Measurements from ENCODE around the gene NBPF3.
"Not testable (repeated sequence)": the region's sequence is repeated elsewhere in the genome, so short reads cannot be mapped to it uniquely, and the experiment has no call there.

NBPF3 gene

DNA sequence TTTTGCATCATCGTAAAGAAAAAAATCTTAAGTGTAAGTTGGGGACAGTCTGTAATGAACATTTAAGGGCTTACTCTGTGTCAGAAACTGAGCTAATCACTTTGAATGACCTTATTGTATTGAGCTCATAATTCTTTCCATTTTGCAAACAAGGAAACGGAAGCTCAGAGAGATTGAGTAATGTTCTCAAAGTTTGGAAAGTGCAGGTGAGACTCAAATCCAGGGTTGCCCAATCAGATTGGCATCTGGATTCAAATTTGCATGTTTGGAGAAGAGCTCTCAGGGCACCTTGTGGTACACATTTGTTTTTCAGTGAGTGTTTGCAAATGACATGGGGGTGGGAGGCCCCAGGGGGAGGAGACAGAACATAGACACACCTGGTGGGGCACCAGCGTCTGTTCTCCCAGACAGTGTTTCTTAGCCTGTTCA is 77.2 kb downstream of the NBPF3 start:
- no peak for DNase-seq (ENCODE audit: low read depth in 2 of 2, low spot score in 1 of 2)

GRCh38 chr1:21517660-21518480 is 77.9 kb downstream of the NBPF3 start:
- no peak for DNase-seq (ENCODE audit: low read depth in 2 of 2, low spot score in 1 of 2)

DNA sequence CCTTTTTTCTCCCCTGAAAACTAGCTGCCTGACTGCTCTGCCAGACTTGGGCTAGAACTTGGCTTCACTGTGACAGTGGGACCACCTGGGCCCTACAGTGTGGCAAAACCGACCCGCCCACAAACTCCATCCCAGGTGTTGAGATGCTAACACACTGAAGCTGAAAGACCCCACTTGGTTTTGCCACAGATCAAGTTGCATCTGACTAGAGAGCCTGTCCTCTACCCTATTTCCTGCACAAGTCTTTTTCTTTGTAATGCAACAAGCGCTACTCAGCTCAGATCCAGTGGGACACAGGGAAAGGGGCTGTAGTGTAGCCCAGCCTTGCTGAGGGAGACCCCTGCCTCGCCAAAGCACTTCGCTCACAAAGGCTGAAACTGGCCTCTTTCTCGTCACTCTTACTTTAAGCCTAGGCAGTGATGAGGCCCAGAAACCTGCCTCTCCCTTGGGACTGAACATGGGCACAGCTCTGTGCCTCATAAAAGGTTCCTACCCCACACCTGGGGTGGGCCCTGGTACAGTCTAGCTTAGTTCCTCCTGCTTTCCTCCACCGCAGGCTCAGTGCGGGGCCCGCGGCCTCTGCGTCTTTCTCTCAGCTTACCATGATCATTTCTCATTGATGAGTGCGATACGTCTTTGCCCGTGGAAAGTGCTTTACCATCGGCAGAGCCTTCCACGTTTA is 79.0 kb downstream of the NBPF3 start:
- DNase-seq (ENCODE audit: low read depth in 2 of 2, low spot score in 1 of 2), result no peak

GRCh38 chr1:21519486-21520070 is 79.6 kb downstream of the NBPF3 start:
- DNase-seq (ENCODE audit: low read depth in 2 of 2, low spot score in 1 of 2), result not testable (repeated sequence)

DNA sequence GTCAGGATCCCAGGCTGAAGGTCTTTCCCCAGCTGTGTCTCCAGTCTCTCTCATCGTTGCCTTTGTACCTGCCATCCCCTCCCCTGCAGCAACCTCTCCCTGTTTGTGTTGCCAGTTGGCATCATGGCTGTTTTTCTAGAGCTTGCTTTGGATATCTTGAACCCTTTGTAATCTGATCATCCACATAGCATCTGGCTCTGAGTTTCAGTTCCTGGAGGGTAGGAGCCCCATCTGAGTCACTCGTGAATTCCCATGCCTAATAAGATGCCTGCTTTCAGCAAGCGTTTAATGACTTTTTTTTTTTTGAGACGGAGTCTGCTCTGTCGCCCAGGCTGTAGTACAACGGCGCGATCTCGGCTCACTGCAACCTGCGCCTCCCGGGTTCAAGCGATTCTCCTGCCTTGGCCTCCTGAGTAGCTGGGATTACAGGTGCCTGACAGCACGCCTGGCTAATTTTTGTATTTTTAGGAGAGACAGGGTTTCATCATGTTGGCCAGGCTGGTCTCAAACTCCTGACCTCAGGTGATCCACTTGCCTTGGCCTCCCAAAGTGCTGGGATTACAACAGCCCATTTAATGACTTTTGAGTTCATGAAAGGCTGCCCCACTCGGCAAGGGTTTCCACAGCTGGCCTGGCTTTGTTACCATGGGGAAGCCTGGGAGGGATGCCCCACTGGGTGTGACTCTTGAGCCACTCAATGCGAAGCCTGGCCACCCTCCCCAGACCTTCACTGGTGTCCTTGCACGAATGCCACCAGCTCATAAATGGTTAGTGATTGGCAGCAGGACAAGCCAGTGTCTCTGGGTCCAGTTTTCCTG is 81.2 kb downstream of the NBPF3 start:
- no peak for DNase-seq (ENCODE audit: low read depth in 2 of 2, low spot score in 1 of 2)

DNA sequence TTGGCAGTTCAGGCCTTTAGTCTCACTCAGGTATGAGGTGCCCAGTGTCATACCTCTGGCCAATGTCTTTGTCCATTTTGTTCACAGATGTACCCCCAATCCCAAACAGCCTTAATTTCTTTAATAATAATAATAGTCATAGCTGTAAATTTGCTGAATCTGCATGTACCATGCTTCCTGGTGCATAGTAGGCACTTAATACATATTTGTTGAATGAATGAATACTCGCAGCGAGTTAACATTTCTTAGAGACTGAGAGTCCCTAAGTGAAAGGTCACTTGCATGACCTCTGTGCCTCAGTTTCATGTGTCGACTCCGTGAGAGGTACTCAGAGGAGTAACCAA is 81.8 kb downstream of the NBPF3 start:
- no peak for DNase-seq (ENCODE audit: low read depth in 2 of 2, low spot score in 1 of 2)

DNA sequence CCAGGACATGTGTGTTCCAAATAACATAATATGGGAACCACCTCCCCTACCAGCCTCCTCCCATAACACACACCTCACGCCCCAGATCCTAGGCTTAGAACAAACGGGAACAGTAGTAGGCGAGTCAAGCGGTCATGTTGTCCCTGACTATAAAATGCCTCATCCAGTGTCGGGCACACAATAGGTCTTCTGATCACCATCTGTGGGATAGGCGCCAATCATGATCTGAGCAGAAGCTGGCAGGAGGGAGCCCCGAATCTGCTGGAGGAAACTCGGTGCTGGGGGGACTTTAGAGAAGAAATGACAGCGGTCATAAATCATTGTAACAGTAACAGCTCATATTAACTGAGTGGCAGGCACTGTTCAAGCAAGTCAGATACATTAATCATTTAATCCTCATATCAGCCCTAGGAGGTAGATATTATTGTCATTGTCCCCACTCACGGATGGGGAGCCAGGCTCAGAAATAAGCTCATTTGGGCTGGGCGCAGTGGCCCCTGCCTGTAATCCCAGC is 82.6 kb downstream of the NBPF3 start:
- DNase-seq (ENCODE audit: low read depth in 2 of 2, low spot score in 1 of 2), result no peak

DNA sequence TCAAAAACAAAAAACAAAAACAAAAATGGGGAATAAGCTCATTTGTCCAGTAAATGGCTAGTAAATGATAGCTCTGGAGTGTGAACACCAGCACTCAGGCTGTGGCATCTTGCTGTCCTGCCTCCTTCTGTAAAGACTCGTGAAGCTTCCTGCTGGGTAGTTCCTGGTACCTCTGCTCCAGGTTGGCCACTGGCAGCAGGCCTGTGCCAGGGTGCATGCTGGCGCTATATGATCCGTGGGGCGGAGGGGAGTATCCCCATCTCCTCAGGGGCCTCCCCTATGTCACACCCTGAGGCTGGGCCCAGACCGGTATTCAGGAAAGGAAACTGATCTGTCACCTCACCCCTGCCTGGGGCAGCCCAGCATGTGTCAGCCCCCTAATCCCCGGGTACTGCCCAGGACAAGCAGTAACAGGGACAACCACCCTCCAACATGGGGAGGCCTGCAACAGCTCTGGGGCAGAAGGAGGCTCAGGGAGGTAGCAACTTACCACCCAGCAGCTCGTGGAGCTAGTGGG is 83.4 kb downstream of the NBPF3 start:
- DNase-seq (ENCODE audit: low read depth in 2 of 2, low spot score in 1 of 2), result no peak

DNA sequence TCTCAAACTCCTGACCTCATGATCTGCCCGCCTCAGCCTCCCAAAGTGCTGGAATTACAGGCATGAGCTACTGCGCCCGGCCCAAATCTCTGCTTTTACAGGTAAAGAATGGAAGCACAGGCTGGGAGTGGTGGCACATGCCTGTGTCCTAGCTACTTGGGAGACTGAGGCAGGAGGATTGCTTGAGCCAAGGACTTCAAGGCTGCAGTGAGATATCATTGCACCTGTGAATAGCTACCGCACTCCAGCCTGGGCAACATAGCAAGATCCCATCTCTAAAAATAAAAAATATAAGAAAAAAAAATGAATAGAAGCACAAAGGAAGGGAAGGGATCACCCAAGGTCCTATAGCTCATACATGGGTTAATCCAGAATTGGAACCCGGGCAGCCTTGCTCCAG is 84.3 kb downstream of the NBPF3 start:
- DNase-seq (ENCODE audit: low read depth in 2 of 2, low spot score in 1 of 2), result no peak

- no peak for DNase-seq (ENCODE audit: low read depth in 2 of 2, low spot score in 1 of 2)
These were observed 84.9 kb downstream of the NBPF3 start for GRCh38 chr1:21524686-21525339.

GRCh38 chr1:21525340-21525717 is 85.4 kb downstream of the NBPF3 start:
- no peak for DNase-seq (ENCODE audit: low read depth in 2 of 2, low spot score in 1 of 2)

DNA sequence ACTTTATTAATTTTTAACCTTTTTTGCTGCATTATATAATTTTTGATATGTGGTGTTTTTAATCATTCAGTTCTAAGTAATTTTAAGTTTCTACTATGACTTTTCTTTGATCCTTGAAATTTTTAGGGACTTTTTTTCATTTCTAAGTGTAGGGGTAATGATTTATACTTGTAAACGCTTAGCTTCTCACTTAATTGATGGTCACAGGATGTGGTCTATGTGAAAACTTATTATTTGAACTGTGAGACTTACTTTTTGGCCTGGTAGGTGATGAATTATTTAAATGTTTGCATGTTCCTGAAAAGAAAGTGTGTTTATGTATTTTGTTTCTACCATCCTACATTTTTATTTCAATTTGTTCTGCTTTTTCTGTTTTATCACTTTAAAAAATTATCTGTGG is 86.5 kb downstream of the NBPF3 start:
- no peak for DNase-seq (ENCODE audit: low read depth in 2 of 2, low spot score in 1 of 2)

- DNase-seq (ENCODE audit: low read depth in 2 of 2, low spot score in 1 of 2), result no peak
These were observed 90.6 kb downstream of the NBPF3 start for GRCh38 chr1:21530368-21531016.

- DNase-seq (ENCODE audit: low read depth in 2 of 2, low spot score in 1 of 2), result no peak
These were observed 91.3 kb downstream of the NBPF3 start for GRCh38 chr1:21531241-21531640.

- DNase-seq (ENCODE audit: low read depth in 2 of 2, low spot score in 1 of 2), result no peak
These were observed 92.6 kb downstream of the NBPF3 start for GRCh38 chr1:21532496-21532895.

DNA sequence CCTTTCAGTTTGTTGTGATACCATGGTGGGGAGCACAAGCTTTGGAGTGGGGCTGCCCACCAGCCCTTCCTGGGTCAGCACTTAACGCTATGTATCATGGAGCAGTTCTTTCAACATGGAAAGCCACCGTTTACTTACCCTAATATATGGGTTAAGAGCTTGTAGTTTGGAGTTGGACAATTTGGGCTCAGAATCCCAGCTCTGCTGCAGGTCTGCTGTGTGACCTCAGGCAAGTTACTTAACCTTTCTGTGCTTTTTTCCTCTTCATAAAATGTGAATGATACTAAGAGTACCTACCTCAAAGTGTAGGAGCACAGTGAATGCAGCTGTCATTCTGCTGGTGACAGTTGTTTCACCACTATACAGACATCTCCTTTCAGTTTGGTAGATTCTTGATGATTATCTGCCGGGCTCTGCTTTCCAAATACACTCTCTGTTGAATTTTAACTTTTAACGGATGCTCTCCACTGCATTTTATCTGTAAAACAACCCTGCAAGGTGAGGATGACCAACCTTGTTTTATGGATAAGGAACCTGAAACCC is 93.1 kb downstream of the NBPF3 start:
- DNase-seq (ENCODE audit: low read depth in 2 of 2, low spot score in 1 of 2), result no peak

GRCh38 chr1:21534146-21534545 is 94.2 kb downstream of the NBPF3 start:
- no peak for DNase-seq (ENCODE audit: low read depth in 2 of 2, low spot score in 1 of 2)
